KMS-11 (cell line): ENCODE measurements around the gene ARHGEF7.

ENCODE experiments used
- H2AFZ ChIP-seq: fragments of 200-600 bp; sonication (generic); 2 replicates; pipeline ENCODE4 v1.6.1; 2016; ENCODE audit warnings: antibody characterized with exemption, mixed run types, low read depth
- H3K27ac ChIP-seq: fragments of 200-600 bp; sonication (generic); 2 replicates; pipeline ENCODE4 v1.6.1; 2016; ENCODE audit warnings: mild to moderate bottlenecking, mixed run types
- H3K27me3 ChIP-seq: fragments of 200-600 bp; sonication (generic); 2 replicates; pipeline ENCODE4 v1.6.1; 2017; ENCODE audit warnings: mild to moderate bottlenecking, low read depth, mixed run types, moderate library complexity; ENCODE audit not compliant: insufficient read depth
- H3K36me3 ChIP-seq: fragments of 200-600 bp; sonication (generic); 2 replicates; pipeline ENCODE4 v1.6.1; 2017; ENCODE audit warnings: mild to moderate bottlenecking, mixed run types; ENCODE audit not compliant: insufficient read depth
- H3K4me1 ChIP-seq: fragments of 200-600 bp; sonication (generic); 2 replicates; pipeline ENCODE4 v1.6.1; 2016; ENCODE audit warnings: mild to moderate bottlenecking, low read depth, mixed run types; ENCODE audit not compliant: poor library complexity, severe bottlenecking
- H3K4me2 ChIP-seq: fragments of 200-600 bp; sonication (generic); 2 replicates; pipeline ENCODE4 v1.7.0; 2016; ENCODE audit warnings: mild to moderate bottlenecking, mixed run types
- H3K4me3 ChIP-seq: fragments of 200-600 bp; sonication (generic); IDR thresholded peaks from 2 replicates; pipeline ENCODE4 v1.6.1; 2017; ENCODE audit warnings: low read depth, low read length, mixed read lengths; ENCODE audit not compliant: insufficient read depth
- H3K79me2 ChIP-seq: fragments of 200-600 bp; sonication (generic); 2 replicates; pipeline ENCODE4 v1.6.1; 2016; ENCODE audit warnings: low read depth, mixed run types; ENCODE audit not compliant: insufficient read depth
- H3K9ac ChIP-seq: fragments of 200-600 bp; sonication (generic); 2 replicates; pipeline ENCODE4 v1.6.1; 2016; ENCODE audit warnings: mild to moderate bottlenecking, mixed run types
- H4K20me1 ChIP-seq: fragments of 200-600 bp; sonication (generic); 2 replicates; pipeline ENCODE4 v1.6.1; 2016; ENCODE audit warnings: mild to moderate bottlenecking, mixed run types; ENCODE audit not compliant: insufficient read depth
- TF ChIP-seq, protein P1 (sequence below): fragments of 200-600 bp; sonication (generic); conservative IDR thresholded peaks from 2 replicates; pipeline ENCODE4 v1.6.1; 2017; ENCODE audit warnings: low read depth, mild to moderate bottlenecking, antibody characterized with exemption, low read length, moderate library complexity, mixed read lengths

The ARHGEF7 gene

DNA sequence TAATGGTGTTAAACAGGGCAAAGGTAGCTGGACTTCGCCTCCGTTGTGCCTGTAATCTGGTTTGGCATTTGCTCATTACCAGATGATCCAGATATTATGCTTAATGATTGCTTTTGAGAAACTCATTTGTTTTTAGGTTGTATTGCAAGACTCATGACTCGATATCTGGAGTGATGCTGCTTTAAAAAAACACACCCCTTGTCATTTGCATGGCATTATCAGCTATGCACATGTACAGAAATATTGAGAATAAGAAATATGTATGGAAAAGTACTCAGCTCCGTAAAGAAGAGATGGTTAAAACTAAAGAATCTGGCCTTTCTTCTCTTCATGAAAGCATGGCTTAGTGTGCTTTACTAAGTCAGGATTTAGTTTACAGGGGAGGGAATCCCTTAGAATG lies 95.0 kb downstream of the ARHGEF7 start:
- Histone ChIP-seq H2AFZ (no peak overlapping the region), H3K4me3 (no peak overlapping the region), H3K4me2 (no peak overlapping the region), H3K36me3 (no peaks in the 10 kb centered on the region), H3K27ac (no peak overlapping the region), H3K27me3 (no peaks in the 10 kb centered on the region), H3K9ac (no peak overlapping the region), H3K4me1 (no peaks in the 10 kb centered on the region), H3K79me2 (no peaks in the 10 kb centered on the region), H4K20me1 (no peaks in the 10 kb centered on the region)
- TF ChIP-seq, protein P1, sequence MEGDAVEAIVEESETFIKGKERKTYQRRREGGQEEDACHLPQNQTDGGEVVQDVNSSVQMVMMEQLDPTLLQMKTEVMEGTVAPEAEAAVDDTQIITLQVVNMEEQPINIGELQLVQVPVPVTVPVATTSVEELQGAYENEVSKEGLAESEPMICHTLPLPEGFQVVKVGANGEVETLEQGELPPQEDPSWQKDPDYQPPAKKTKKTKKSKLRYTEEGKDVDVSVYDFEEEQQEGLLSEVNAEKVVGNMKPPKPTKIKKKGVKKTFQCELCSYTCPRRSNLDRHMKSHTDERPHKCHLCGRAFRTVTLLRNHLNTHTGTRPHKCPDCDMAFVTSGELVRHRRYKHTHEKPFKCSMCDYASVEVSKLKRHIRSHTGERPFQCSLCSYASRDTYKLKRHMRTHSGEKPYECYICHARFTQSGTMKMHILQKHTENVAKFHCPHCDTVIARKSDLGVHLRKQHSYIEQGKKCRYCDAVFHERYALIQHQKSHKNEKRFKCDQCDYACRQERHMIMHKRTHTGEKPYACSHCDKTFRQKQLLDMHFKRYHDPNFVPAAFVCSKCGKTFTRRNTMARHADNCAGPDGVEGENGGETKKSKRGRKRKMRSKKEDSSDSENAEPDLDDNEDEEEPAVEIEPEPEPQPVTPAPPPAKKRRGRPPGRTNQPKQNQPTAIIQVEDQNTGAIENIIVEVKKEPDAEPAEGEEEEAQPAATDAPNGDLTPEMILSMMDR = no peak

DNA sequence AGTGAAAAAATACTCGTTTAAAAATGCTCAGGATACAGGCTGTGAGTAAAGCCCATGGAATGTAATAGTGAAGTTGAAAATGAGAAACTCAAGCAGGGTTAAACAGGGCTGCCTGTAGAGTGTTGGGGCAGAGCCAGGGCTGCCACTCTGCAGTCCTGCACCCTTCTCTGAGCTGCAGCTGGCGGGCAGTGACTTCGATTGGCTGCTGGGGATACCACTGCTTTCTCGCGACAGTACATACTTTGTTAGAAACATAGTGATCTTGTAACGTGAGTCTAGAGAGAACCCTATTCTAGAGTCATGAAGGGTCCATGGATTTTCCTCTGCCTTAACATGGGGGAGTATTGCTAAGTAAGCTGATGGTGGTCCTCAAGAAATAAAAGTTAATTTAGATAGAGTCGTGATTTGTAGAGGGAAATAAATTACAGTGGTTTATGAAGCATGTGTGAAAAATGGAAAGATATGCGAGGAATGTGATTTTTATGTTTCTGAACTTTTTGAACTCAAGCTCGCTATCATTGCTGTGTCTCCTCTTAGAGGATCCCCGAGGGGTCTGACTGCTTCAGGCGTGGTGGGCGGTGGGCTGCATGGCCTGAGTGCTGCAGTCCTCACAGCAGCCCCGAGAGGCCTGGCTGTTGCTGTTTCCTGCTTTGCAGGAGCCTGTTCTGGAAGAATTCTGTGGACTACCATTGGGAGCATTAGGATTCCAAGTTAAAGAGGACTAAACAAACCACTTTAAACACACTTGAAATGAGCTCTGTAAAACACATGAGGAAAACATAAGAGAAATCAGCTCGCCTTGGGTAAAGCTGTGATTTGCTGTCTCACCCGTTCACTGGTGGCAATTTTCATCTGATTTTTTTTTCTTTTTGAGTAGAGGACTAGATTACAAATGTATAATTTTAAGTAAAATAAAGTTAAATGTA lies 95.7 kb downstream of the ARHGEF7 start:
- H3K9ac ChIP-seq = no peak overlapping the region
- H3K4me3 ChIP-seq = no peak overlapping the region
- no peaks in the 10 kb centered on the region for H3K4me1 ChIP-seq
- no peak overlapping the region for H3K4me2 ChIP-seq
- no peaks in the 10 kb centered on the region for H4K20me1 ChIP-seq
- no peak overlapping the region for H3K27ac ChIP-seq
- no peaks in the 10 kb centered on the region for H3K79me2 ChIP-seq
- no peak overlapping the region for H2AFZ ChIP-seq
- TF ChIP-seq, protein P1 = no peak
- no peaks in the 10 kb centered on the region for H3K36me3 ChIP-seq
- no peaks in the 10 kb centered on the region for H3K27me3 ChIP-seq

DNA sequence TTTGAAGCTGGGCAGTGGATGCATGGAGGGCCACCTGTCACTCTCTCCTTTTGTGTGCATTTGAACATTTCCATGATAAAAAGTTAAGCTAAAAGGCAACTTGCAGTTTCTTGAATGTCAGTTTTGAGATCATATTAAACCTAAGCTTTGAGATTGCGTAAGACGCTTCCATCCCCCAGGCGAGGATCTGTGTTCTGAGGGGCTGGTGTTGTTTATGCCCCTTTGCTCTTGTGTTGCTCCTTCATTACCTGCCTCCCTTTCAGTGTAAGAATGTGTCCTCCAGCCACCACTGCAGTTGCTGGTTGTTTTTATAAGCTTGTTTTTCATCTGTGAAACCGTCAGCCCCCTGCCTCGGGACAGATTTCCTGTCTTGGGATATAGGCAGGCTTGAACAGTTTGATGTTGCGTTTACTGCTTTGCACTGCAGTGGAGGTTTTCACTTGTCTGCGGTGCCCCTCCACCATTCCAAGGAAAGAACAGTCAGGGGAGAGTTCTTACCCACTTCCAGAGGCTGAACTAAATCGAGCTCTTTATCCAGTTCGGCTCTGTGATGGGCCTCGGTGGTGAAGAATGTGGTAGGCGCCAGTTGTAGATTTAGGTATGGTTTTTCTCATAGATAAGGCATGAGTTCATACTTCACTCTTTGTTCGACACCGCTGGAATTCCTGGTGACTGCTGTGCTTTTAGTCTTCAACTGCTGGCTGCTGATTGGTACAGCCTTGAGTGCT lies 96.8 kb downstream of the ARHGEF7 start:
- H4K20me1 ChIP-seq = no peaks in the 10 kb centered on the region
- H3K4me3 ChIP-seq = no peak overlapping the region
- H3K4me1 ChIP-seq = no peaks in the 10 kb centered on the region
- H3K79me2 ChIP-seq = no peaks in the 10 kb centered on the region
- no peak overlapping the region for H3K9ac ChIP-seq
- no peak overlapping the region for H3K27ac ChIP-seq
- no peak overlapping the region for H2AFZ ChIP-seq
- H3K36me3 ChIP-seq = no peaks in the 10 kb centered on the region
- no peaks in the 10 kb centered on the region for H3K27me3 ChIP-seq
- TF ChIP-seq, protein P1 = no peak
- H3K4me2 ChIP-seq = no peak overlapping the region

DNA sequence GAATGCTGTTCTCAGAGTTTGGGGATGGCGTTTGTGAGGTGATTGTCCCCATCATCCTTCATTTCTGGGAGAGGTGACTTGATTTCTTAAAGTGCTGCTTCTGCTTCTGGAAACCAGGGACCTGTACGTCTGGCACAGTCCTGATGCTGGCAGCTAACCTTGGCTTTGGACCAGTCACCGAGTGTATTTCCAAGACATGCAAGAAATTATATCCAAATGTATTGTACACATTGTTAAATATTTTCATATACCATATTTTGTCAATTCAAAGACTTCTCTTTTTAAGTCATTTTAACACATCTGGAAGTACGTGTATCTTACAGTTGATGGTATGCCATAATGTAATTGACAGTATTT lies 97.4 kb downstream of the ARHGEF7 start:
- TF ChIP-seq, protein P1 = no peak
- Histone ChIP-seq H3K27me3 (no peaks in the 10 kb centered on the region), H2AFZ (no peak overlapping the region), H3K9ac (no peak overlapping the region), H3K4me1 (no peaks in the 10 kb centered on the region), H3K4me2 (no peak overlapping the region), H3K4me3 (no peak overlapping the region), H3K36me3 (no peaks in the 10 kb centered on the region), H4K20me1 (no peaks in the 10 kb centered on the region), H3K79me2 (no peaks in the 10 kb centered on the region), H3K27ac (no peak overlapping the region)
